NK-92 (cell line): ENCODE data around the gene INF2.

ENCODE experiments used
- DNase-seq: peaks from one replicate; lab custom pipeline; 2025; ENCODE audit not compliant: unreplicated experiment; lab: John Stamatoyannopoulos, UW

Gene INF2

DNA sequence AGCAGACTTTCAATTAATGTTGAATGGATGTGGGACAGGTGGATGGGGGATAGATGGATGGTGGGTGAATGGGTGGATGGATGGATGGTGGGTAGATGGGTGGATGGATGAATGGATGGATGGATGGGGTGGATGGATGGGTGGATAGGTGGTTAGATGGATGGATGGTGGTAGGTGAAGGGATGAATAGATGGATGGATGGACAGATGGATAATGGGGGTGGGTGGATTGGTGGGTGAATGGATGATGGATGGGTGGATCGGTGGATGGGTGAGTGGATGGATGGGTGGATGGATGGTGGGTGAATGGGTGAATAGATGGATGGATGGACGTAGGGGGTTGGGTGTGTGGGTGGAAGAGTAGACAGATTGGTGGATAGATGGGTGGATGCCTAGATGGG is 14.0 kb upstream of the INF2 start:
- DNase-seq = no peak

DNA sequence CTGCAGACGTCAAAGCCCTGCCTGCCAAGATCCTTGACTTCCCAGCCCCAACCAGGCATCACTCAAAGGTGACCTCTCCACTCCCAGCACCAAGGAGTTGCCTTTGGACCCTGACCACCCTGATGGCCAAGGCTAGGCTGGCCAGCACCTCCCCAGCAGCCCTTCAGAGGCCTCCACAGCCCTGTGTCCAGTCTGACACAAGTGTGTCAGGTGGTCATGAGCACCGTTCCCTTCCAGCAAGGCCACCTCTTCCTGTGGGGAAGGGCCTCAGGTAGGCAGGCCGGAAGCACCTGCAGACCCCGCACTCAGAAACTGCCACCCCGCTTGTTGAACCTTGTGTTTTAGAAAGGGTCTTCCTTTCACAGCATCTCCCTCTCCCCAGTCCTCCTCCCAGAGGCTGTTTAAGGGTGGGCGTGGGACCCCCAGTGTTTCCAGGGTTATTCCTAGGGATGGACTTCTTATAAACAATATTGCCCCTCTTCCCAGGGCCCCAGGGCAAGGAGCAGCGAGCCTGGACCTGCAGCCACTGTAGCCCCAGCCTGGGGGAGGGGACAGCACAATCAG is 13.2 kb upstream of the INF2 start:
- no peak for DNase-seq

DNA sequence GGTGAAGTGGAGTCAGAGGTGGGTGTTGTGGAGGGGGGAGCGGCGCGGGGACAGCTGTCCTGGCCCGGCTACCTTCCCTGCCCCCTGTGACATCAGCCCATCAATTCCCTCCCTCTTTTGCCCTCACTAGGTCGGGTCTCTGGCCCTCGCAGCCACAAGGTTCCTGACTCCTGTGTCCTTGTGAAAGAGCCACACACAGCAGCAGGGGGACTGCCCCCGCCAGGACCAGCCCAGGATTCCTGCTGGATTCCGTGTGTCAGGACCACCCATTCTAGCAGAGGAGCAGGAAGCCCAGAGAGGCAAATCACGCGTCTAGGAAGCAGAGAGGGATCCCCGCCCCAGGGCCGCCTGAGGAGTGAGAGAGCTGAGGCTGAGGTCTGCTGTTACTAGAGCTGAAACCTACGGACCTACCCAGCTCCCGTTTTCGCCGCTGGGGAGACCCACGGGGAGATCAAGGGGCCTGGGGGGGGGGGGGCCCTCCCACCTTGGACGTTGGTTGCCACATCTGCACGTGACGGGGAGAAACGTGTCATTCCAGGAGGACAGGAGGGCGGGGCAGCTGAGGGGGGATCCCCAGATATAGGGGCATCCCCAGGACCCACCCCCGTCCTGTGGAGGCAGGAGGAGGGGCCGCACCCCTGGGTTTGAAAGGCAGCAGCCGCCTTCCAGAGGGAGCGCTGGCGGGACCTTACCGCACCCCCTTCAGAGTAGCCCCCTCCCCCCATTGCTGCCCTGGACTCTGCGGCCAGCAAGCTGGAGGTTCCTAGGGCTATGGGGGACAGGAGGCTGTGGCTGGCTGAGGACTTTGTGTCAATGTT is 12.5 kb upstream of the INF2 start:
- no peak for DNase-seq

DNA sequence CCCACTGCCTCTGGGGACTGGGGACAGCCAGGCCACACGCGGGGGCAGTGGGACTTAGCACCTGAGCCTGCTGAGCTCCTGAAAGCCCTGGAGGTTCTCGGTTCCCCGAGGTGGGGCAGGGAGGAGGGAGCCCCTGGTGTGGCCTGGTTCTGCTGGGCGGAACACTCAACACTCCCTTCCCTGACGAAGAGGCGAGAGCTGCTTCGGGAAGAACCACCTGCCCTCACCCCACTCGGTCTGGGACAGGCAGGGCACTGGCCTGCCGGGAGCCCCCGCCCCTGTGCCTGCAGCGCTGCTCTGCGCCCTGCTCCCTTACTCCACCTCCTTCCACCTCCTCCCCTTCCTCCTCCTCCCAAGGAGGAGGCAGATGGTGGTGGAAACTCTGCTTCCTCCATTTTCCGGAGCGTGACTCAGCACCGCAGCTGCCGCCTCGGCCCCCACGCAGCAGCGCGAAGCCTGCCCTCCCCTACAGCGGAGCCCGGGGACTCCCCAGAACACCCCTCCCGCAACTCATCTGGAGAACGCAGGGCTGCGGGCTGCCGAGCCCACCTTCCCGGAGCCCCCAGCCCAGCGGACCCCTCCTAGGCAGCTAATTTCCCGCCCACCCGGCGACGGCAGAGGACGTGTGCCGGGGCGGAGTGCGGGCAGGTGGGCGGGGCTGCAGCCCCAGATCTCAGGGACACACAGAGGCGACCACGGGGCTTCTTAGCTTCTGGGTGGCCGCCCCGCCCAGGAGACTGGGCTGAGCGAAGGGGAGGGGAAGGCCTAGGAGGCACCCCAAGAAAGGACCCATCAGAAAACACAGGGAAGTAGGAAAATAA is 11.7 kb upstream of the INF2 start:
- DNase-seq = no peak

DNA sequence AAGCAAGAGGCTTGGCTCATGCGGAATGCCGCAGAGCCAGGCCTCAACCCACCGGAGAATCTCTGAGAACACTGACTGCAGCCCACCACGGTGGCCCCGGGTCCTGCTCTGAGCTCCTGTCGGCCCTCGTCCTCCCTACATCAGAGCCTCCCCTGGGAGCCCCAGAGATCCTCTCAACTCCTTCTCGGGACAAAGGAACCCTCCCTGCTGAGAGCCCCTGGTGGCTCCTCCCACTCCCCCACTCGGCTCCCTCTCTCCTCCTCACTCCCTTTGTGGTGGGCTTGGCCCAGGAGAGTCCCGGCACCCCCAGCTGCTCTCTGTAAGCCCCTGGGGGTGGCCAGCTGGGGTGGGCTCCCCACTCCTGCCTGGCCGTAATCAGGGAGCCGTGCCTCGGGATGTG is 11.1 kb upstream of the INF2 start:
- no peak for DNase-seq

DNA sequence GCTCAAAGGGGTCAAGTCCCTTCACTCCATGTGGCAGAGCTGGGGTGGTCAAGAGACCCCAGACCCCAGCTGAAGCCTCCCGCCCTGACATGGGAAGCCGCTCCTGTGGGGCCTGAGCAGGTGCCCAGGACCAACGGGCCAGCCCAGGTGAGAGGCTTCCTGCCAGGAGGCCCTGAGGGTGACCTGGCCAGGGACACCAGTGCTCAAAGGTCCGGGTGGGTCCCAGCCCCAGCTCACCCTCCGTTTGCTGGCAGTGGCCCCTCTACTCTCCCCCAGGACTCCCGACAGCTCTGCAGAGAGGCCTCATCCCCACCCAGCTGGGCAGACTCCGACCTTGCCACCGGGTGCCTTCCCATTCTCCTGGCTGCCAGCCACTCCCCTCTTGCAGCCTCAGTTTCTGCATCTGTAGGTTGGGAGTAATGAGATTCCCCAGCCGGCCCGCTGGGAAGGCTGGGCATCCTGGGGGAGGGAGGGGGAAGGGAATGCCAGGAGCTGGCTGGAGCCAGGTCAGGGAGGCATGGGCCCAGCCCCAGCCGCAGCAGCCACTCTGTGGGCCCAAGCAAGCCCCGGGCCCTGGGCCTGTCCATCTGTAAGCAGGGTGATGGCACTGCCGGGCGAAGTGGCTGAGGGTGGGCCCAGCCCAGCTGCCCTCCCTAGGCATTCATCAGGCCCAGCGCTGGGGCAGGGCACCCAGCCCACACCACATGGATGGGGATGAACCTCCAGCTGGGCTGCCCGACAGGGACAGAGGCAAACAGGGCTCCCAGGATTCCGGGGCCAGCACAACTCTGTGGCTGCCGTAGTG is 10.3 kb upstream of the INF2 start:
- no peak for DNase-seq

DNA sequence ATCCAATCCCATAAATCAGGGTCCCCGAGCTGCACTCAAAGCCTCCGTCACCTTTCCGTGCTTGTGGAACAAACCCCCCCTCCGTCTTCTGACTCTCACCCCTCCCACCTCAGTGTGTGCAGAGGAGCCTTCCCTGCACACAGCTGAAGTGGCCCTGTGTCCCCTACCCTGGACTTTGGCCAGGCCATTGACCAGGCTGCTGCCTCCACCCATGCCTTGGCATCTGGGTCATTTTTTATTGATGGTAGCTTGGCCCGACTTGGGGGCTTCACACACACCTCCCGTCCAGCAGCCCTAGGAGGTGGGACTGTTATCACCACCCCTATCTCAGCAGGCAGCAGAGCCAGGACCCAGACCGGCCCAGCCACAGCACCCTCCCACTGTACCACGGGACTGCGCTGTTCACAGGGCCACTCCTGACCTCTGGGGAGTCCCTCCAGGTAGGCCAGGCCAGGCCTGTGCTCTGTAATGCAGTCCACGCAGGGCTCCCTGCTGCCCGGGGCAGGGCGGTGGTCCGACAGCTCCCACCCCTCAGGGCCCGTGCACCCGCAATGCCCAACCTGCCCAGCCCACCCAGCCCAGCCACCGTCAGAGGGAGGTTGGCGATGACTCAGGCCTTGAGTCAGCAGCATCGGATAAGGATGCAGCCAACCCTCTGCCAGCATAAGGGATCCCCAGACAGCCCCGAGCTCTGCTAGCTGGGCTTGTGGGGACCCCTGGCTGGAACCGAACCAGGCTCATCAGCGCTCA is 9.2 kb upstream of the INF2 start:
- no peak for DNase-seq

DNA sequence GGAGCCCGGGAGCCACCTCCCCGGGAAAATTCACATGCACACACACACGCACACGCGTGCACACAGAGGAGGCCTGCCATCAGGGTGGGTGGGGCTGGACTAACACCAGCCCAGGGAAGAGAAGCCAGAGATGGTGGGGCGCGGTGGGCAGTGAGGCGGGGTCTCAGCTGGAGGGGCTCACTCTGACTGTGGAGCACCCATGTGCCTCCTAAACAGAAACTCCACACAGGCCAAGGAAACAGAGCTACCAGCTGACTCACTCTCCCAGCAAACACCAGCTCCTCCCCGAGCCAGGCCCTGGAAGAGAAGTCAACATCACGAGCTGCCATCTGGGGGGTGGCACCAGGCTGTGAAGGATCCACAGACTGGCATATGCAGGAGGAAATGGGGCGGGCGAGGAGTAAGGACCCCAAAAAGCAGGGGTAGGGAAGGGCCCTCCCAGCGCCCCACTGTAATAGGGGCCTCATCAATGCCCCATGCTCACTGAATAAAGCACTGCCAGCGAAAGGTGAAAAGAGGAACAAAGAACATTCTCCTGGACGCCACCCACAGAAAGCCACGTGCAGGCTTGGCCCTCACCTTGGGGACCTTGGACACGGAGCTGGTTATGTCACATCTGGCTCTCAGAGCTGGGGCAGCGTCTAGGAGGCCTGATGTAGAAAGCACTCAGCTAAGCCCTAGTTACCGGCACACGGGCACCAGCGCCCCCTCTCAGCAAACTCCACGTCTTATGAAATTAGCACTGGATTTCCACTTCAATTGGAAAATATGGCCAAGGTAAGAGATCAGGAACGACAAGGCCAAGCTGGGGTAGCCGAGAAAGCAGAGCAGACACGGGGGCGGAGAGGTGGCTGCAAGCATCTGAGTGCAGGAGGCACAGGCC is 8.4 kb upstream of the INF2 start:
- DNase-seq = no peak

DNA sequence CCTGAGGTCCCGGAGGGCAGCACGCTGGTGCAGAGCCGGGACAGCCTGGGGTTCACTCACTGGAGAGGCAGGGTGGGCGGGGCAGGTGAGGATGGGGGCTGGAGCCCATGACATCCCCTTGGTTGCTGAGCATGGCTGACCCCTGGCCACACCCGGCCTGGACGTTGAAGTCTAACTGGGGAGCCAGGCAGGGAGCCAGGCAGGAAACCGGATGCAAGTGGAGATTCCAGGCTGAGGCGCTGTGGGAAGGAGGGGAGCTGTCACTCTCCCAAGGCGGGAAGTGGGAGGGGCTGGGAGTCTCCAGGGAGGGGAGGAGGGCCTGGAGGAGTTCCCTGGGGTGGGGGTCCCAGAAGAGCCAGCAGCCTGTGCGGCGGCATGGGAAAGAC is 7.7 kb upstream of the INF2 start:
- no peak for DNase-seq

DNA sequence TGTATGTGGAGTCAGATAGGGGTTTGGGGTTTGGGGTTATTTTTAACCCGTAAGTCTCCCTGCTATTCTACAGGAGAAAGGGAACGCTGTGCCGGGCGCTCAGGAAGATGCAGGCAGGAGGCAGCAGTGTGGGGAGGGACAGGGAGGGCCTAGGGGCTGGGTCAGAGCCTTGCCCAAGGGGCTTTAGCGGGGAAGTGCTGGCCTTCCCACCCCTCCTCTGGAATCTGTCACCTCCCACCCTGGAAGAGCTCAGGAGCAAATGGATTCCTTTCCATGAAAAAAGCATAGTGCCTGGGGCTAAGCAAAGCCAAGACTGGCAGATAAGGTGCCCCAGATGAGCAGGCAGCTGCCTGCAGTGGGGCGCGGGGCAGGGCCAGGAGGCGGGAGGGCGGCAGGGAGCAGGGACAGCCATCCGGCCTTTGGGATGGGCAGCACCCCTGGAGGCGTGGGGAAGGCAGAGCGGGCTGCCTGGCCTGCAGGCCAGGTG is 7.3 kb upstream of the INF2 start:
- DNase-seq = no peak

DNA sequence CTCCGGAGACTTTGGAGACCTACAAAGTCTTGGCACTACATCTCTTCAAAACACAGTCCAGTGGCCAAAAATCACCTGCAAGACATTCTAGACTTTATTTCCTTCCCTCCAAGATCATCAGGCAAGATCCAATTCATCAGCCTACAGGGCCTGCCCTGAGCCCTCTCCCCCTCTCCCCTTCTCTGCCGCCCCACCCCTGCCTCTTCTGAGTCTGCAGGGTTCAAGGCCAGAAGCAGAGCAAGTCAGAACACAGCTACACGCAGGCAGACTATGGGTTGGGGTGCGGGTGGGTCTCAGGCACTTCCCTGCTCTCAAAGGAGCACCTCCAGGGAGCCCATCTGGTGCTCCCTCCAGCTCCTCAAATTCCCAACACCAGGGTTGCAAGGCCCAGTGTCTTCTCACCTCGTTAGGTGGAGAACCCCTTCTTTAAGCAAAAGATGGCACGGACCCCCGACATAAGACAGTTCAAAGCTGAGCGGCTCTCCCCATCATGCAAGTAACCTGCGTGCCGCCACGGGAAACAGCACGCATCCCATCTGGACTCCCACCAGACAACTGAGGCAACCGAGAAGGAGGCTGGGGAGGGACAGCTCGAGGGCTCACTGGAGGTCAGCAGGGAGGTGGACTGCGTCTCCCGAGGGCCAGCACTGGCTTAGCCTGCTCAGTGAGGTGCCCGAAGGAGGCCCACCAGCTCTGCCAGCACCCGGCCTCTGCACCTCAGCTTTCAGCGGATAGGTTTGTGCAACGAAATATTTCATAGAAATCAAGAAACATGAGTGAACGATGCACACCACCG is 5.6 kb upstream of the INF2 start:
- DNase-seq = no peak

DNA sequence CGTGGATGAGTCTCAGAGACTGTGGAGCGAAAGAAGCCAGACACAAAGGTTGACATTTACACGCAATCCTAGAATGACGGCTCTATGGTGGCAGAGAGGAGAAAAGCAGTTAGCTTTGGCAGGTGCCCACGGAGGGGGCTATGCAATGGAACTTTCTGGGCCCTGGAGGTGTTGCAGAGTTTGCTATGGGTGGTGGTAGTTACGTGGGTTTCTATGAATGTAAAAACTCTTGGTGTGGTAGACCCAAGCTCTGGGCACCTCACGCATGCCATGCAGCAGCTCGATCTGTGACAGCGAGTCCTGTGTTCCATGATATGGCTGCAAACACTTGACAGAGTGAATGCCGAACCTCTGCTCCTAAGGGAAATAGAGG is 5.0 kb upstream of the INF2 start:
- DNase-seq = no peak

DNA sequence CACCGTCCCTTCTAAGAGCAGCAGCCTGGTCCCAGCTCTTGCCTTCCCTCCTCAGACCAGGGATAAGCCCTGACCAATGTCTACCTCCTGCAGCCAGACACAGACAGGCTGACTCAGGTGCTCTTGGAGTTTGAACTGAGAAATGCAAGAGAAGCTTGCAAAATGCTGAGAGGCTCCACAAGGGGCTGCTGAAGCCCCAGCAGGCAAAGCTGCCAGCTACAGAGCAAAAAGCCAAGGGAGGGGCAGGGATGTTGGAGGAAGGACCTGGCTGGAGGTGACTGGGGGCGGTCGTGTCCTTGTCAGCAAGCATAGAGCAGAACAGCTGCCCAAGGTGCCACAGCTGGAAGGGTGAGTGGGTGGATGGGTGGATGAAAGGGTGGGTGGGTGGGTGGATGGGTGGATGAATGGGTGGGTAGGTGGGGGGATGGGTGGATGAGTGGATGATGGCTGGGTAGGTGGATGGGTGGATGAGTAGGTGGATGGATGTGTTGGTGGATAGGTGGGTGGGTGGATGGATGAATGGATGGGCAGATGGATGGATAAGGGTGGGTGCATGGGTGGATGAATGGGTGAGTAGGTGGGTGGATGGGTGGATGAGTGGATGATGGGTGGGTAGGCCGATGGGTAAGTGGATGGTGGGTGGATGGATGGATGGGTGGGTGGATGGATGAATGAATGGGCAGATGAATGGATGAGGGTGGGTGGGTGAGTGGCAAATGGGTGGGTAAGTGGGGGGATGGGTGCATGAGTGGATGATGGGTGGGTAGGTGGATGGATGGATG is 4.0 kb upstream of the INF2 start:
- no peak for DNase-seq

DNA sequence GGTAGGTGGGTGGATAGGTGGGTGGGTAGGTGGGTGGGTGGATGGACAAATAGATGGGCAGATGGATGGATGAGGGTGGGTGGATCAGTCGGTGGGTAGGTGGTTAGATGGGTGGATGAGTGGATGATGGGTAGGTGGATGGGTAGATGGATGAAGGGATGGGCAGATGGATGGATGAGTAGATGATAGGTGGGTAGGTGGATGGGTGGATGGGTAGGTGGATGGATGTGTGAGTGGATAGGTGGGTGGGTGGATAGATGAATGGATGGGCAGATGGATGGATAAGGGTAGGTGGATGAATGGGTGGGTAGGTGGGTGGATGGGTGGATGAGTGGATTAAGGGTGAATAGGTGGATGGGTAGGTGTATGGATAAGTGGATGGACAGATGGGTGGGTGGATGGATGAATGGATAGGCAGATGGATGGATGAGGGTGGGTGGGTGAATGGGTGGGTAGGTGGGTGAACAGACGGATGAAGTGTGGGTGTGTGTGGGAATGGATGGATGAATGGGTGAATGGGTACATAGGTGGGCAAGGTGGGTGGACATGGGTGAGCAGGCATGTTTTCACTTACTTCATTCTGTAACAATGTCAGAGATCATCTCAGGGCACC is 3.3 kb upstream of the INF2 start:
- DNase-seq = no peak

DNA sequence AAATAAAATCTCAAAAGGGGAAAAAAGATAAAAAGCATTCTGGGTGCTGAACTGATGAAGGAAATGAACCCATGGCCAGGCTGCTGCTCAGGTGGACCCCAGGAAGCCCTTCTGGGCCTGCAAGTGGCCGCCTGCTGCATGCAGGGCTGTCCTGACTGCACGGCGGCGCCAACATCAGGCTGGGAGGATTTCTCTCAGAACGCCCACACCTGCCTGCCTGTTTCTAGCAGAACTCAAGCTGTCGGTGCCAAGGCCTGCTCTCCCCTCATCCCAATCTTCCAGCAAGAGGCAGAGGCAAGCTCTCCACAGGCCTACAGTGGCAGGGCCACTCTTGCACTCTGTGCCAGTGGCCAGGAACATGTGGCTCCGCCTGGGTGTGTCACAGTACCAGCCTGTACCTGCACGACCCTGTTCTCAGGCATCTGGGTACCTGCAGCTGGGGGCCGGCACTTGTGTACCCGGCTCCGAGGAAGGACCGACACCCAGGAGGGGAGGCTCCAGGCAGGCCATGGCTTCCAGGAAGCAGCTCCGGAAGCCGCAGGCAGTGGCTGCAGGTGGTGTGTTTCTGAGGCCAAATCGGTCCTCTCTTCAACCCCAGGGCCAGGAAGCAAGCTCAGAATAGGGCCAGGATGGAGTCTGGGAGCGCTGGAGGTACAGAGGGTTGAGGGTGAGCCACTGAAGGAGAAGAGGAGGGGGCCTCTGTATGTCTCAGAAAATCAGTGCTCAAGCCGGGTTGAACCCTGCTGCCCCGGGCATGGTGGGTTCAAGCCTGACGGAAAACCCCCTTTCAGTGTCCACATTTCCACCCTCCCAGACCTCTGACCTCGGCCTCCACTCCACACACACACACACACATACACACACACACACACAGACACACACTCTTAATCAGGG is 2.5 kb upstream of the INF2 start:
- no peak for DNase-seq
